Neural cell (in vitro differentiated cells): ENCODE results near the gene SGCD. TPM values are rescaled to one million over a fixed set of nuclear protein-coding genes. Genes with fewer than 3 reads are reported as not detected.

Experiments used
- H2AFZ ChIP-seq: fragments of 200-600, 300-800 bp; sonication (generic), shearing (Covaris generic); 2 replicates; pipeline ENCODE4 v1.6.0; 2014; ENCODE audit warnings: low read depth, mild to moderate bottlenecking, antibody characterized with exemption, low read length, moderate library complexity
- H3F3A ChIP-seq: fragments of 200-600 bp; shearing (Covaris generic); 2 replicates; pipeline ENCODE4 v1.6.1; 2016; ENCODE audit warnings: mild to moderate bottlenecking, moderate library complexity, mixed read lengths, antibody characterized with exemption, low read length; ENCODE audit not compliant: insufficient read depth, poor library complexity, severe bottlenecking
- H3K27ac ChIP-seq: fragments of 200-600, 300-800 bp; sonication (generic), shearing (Covaris generic); 2 replicates; pipeline ENCODE4 v1.5.1; 2014; ENCODE audit warnings: mild to moderate bottlenecking, low read length, moderate library complexity
- H3K27me3 ChIP-seq: fragments of 300-800, 200-600 bp; sonication (generic), shearing (Covaris generic); 2 replicates; pipeline ENCODE4 v1.6.0; 2014; ENCODE audit warnings: mild to moderate bottlenecking, low read depth, low read length, moderate library complexity; ENCODE audit not compliant: insufficient read depth
- H3K36me3 ChIP-seq: fragments of 300-800, 200-600 bp; sonication (generic), shearing (Covaris generic); 2 replicates; pipeline ENCODE4 v1.5.1; 2014; ENCODE audit warnings: mild to moderate bottlenecking, antibody characterized with exemption, low read length, moderate library complexity; ENCODE audit not compliant: insufficient read depth
- H3K4me2 ChIP-seq: fragments of 300-800, 200-600 bp; sonication (generic), shearing (Covaris generic); 2 replicates; pipeline ENCODE4 v1.6.0; 2014; ENCODE audit warnings: mild to moderate bottlenecking, low read length
- H3K4me3 ChIP-seq: fragments of 300-800, 200-600 bp; sonication (generic), shearing (Covaris generic); 2 replicates; pipeline ENCODE4 v1.5.1; 2014; ENCODE audit warnings: mild to moderate bottlenecking, low read length, moderate library complexity
- H3K79me2 ChIP-seq: fragments of 200-600 bp; shearing (Covaris generic); replicated peaks from 2 replicates; pipeline ENCODE4 v1.6.0; 2014; ENCODE audit warnings: mild to moderate bottlenecking, low read length, moderate library complexity; ENCODE audit not compliant: insufficient read depth
- H3K9ac ChIP-seq: fragments of 300-800, 200-600 bp; sonication (generic), shearing (Covaris generic); 2 replicates; pipeline ENCODE4 v1.6.1; 2016; ENCODE audit warnings: mild to moderate bottlenecking, low read length, mixed read lengths
- H3K9me2 ChIP-seq: fragments of 200-600 bp; shearing (Covaris generic); 2 replicates; pipeline ENCODE4 v1.6.1; 2016; ENCODE audit warnings: mild to moderate bottlenecking, low read length, mixed read lengths; ENCODE audit not compliant: insufficient read depth
- H3K9me3 ChIP-seq: fragments of 200-600, 300-800 bp; sonication (generic), shearing (Covaris generic); 2 replicates; pipeline ENCODE4 v1.6.1; 2016; ENCODE audit warnings: mild to moderate bottlenecking, mixed run types, low read length, moderate library complexity, mixed read lengths
- H4K20me1 ChIP-seq: fragments of 200-600 bp; shearing (Covaris generic); 2 replicates; pipeline ENCODE4 v1.6.1; 2016; ENCODE audit warnings: mild to moderate bottlenecking, mixed run types; ENCODE audit not compliant: insufficient read depth
- CTCF ChIP-seq: fragments of 450-650 bp; IDR thresholded peaks from 2 replicates; pipeline ENCODE4 v1.5.1; 2014; ENCODE audit warnings: antibody characterized with exemption, mild to moderate bottlenecking, moderate library complexity; ENCODE audit not compliant: poor library complexity, severe bottlenecking
- EP300 ChIP-seq: fragments of 450-650 bp; conservative IDR thresholded peaks from 2 replicates; pipeline ENCODE4 v1.6.1; 2014; ENCODE audit warnings: antibody characterized with exemption, mild to moderate bottlenecking, moderate library complexity; ENCODE audit not compliant: poor library complexity, severe bottlenecking
- EZH2 ChIP-seq: fragments of 200-600, 300-800 bp; shearing (Covaris generic), sonication (generic); IDR thresholded peaks from 2 replicates; pipeline ENCODE4 v1.6.1; 2014; ENCODE audit warnings: antibody characterized with exemption, low read length, borderline replicate concordance, mild to moderate bottlenecking; ENCODE audit not compliant: insufficient read depth, poor library complexity, severe bottlenecking
- MXI1 ChIP-seq: fragments of 450-650 bp; conservative IDR thresholded peaks from 2 replicates; pipeline ENCODE4 v1.6.1; 2014; ENCODE audit warnings: antibody characterized with exemption, mild to moderate bottlenecking; ENCODE audit not compliant: poor library complexity, severe bottlenecking
- POLR2AphosphoS5 ChIP-seq: IDR thresholded peaks from 2 replicates; pipeline ENCODE4 v1.6.1; 2012
- RAD21 ChIP-seq: fragments of 450-650 bp; conservative IDR thresholded peaks from 2 replicates; pipeline ENCODE4 v1.6.1; 2014; ENCODE audit warnings: antibody characterized with exemption, mild to moderate bottlenecking, moderate library complexity
- REST ChIP-seq: IDR thresholded peaks from 2 replicates; pipeline ENCODE4 v1.6.1; 2012; ENCODE audit warnings: borderline replicate concordance
- SMC3 ChIP-seq: fragments of 450-650 bp; conservative IDR thresholded peaks from 2 replicates; pipeline ENCODE4 v1.6.1; 2014; ENCODE audit warnings: antibody characterized with exemption, mild to moderate bottlenecking, moderate library complexity; ENCODE audit not compliant: poor library complexity
- TAF1 ChIP-seq: IDR thresholded peaks from 2 replicates; pipeline ENCODE4 v1.6.1; 2012; ENCODE audit warnings: low read depth
- polyA plus RNA-seq: library from polyadenylated mRNA; depleted of rRNA; stranded (reverse); fragments of >200 nt; gene quantifications from 2 replicates; pipeline ENCODE4 v1.2.3, GENCODE V29; 2014

Gene SGCD
- polyA plus RNA-seq, 1 donor from 2014 or later = 3.4 TPM

GRCh38 chr5:156803404-156803803 is 476.4 kb downstream of the SGCD start:
- Histone ChIP-seq H3K9ac (no peak overlapping the region), H3K9me3 (no peaks in the 10 kb centered on the region), H3K4me2 (no peak overlapping the region), H3K79me2 (no peaks in the 10 kb centered on the region), H3F3A (no peaks in the 10 kb centered on the region), H3K4me3 (no peak overlapping the region), H2AFZ (no peak overlapping the region), H3K36me3 (no peaks in the 10 kb centered on the region), H3K27ac (no peak overlapping the region), H4K20me1 (no peaks in the 10 kb centered on the region), H3K9me2 (no peaks in the 10 kb centered on the region), H3K27me3 (no peaks in the 10 kb centered on the region)
- no peak for TF ChIP-seq SMC3
- no peak for TF ChIP-seq CTCF
- TF ChIP-seq POLR2AphosphoS5 = no peak
- TF ChIP-seq REST = no peak
- no peak for TF ChIP-seq EP300
- no peak for TF ChIP-seq TAF1
- TF ChIP-seq RAD21 = no peak
- TF ChIP-seq MXI1 = no peak
- no peak for TF ChIP-seq EZH2

GRCh38 chr5:156812959-156813358 is 486.0 kb downstream of the SGCD start:
- Histone ChIP-seq H3K4me3 (no peak overlapping the region), H3K9me3 (no peaks in the 10 kb centered on the region), H3F3A (no peaks in the 10 kb centered on the region), H4K20me1 (no peaks in the 10 kb centered on the region), H3K4me2 (no peak overlapping the region), H3K27ac (no peak overlapping the region), H3K36me3 (no peaks in the 10 kb centered on the region), H3K9me2 (no peaks in the 10 kb centered on the region), H3K79me2 (no peaks in the 10 kb centered on the region), H3K27me3 (no peaks in the 10 kb centered on the region), H3K9ac (no peak overlapping the region), H2AFZ (no peak overlapping the region)
- TF ChIP-seq SMC3 (no peak), POLR2AphosphoS5 (no peak), REST (no peak), MXI1 (no peak), TAF1 (no peak)
